HG03280 (cell line): ENCODE results near the gene SP4.

Experiments
- ATAC-seq: cut with Tn5 transposase; IDR thresholded peaks from one replicate; pipeline ENCODE4 v1.9.1; 2021; ENCODE audit warnings: mild to moderate bottlenecking, moderate library complexity; ENCODE audit not compliant: unreplicated experiment

The SP4 gene

DNA sequence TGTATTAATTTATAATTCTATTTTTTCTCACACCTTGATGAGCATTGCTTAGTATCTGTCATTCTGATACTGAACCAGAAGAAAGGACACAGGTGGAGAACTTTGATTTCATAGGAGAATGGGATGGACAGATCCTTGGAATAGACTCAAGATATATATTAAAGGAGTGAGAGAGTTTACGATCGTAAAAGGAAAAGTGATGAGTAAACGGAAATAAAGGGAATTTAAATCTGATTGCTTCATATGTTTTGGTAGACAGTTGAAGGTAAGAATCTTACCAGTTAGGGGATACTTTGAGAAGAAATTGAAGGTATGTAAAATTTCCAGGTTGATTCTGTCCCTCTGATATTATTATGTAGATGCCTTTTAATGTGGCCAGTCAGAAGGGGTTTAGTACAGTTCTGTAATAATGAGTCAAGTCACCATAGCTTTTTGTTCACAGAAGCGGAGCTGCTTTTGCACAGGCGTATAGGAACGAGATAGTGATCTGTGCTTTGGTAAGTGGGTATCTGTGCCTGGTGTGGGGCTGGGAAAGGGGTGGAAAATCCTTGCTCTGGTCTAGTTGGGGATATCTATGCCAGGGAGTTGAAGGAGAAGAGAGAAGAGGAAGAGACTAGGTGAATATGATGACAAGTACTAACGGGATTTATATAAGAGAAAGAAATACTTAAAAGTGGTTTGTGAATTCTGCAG is 15.4 kb downstream of the SP4 start:
- no peak for ATAC-seq

GRCh38 chr7:21448974-21449373 is 21.1 kb downstream of the SP4 start:
- no peak for ATAC-seq

- ATAC-seq: no peak
Measured at GRCh38 chr7:21450076-21450475, 22.2 kb downstream of the SP4 start.

- ATAC-seq: no peak
Measured at GRCh38 chr7:21450941-21451340, 23.1 kb downstream of the SP4 start.

DNA sequence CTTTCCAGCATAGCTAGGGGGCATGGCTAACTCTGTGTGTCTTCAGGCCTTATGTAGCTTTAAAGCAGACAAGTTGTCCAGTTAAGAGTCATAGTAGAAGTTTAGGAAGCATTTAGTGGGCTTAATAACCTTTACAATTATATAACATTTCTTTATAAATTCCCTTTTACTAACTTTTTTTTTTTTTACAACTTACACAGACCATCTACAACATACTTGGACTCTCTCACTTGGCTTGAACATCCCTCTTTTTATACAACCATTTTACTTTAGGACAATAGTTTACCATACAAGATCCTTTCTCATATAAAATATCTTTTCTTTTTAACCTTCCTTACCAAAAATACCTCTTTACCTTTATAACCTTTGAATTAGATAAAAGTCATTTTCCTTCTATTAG is 26.3 kb downstream of the SP4 start:
- ATAC-seq: no peak

GRCh38 chr7:21454906-21455305 is 27.0 kb downstream of the SP4 start:
- ATAC-seq: no peak

- no peak for ATAC-seq
Measured at GRCh38 chr7:21461282-21461681, 33.4 kb downstream of the SP4 start.

- ATAC-seq: no peak
Measured at GRCh38 chr7:21462081-21462480, 34.2 kb downstream of the SP4 start.

DNA sequence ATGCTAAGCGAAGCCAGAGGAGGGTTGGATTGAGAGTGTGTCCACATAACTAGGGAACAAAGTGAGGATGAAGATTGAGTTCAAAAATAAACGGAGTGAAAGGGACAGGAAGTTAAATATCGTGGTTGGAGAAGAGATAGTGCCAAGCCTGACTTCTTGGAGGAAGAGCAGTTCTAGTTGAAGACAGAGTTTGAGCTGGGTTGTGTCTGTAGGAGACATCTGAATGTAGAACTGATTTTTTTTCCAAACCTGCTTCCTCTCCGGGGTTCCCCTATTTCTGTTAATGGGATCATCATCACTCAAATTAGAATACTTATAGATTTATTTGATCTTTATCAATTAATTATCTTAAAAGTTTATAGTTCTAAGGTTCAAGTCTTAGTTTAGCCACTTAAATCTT is 35.6 kb downstream of the SP4 start:
- ATAC-seq: no peak

DNA sequence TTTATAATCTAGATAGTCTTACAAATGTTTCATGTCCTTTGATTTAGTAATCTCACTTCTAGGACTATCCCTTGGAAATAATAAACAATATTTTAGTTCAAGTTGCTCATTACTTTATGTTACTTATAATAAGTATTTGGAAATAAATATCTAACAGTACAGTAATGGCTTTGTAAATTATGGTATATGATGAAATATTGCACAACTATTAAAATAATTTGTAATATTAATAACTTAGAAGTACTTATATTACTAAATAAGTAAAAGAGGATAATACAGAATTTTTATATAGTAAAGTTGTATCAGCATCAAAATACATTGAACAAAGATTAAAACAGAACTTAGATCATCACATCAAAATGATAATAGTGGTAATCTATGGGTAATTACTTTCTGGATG is 41.1 kb downstream of the SP4 start:
- ATAC-seq: no peak

DNA sequence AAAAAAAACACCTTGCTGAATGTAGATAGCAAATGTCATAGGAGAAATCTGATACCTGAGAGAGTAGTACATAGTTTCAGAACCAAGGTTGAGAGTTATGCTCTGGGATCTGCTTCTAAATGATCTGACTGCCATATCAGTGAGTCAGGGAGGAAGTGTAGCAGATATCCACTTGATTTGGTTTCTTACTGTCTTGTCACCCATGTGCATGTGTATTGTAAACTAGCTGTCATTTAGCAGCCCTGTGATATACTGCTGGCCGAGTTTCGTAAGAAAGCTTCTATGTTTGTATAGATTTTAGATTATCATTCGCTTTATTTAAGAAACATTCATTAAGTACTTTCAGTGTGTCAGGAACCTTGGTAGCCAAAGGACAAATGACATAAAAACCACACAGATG is 42.0 kb downstream of the SP4 start:
- no peak for ATAC-seq

DNA sequence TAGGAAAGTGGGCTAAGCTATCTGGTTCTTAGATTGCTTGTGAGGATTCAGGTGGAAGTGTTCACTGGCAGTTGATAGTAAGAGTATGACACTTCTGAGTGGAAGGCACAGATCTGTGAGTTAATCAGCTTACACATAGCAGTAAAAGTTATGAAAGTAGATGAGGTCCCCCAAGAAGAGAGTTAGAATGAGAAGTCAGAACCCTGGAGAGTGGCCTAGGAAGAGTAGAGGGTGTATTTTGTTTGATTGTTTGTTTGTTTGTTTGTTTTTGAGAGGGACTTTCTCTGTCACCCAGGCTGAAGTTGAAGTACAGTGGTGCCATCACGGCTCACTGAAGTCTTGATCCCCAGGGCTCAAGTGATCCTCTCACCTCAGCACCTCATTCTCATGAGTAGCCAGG is 44.1 kb downstream of the SP4 start:
- no peak for ATAC-seq

DNA sequence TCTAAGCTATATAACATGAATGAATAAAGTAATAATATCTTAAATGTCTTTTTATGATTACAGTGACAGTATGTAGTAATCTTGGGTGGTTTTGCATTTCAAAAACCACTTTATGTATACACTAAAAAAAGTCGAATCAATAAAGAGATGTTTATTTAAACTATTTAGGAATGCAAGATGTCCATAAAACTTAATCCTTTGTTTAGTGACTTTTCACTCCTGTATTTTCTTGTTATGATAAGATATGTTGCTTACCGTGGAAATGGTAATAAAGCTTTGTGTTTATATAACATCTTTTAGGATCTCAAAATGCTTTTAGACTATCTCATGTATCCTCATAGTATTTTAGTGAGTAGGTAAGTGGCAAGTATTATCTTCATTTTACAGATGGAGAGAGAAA is 48.5 kb downstream of the SP4 start:
- ATAC-seq: no peak

GRCh38 chr7:21480693-21481403 is 53.0 kb downstream of the SP4 start:
- ATAC-seq: no peak

DNA sequence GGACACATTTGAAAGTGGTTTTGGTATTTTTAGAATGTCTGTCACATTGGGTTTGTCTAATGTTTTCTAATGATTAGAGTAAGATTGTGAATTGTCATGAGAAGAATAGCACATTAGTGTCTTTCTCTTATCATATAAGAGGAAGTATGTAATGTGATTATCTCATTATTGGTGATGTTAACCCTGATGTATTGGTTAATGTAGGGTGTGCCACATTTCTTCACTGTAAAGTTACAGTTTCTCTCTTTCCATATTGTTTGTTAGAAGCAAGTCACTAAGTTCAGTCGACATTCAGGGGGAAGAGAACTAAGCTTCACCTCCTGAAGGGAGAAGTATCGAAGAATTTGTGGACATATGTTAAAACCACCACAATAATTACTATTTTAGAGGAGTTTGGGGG is 58.6 kb downstream of the SP4 start:
- ATAC-seq: no peak

DNA sequence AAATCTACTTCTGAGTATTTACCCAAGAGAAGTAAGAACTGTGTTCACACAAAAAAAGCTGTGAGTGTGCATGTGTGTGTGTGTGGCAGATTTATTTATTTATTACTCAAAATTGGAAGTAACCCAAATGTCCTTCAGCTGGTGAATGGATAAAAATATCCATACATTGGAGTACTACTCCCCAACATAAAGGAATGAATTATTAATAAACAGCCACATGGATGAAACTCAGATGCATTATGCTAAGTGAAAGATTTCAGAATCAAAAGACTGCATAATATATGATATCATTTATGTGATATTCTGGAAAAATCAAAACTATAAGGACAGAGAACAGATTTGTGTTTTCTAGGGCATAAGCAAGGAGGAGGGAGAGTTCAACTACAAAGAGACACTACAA is 67.8 kb downstream of the SP4 start:
- no peak for ATAC-seq

- ATAC-seq: no peak
Measured at GRCh38 chr7:21497072-21497471, 69.2 kb downstream of the SP4 start.

DNA sequence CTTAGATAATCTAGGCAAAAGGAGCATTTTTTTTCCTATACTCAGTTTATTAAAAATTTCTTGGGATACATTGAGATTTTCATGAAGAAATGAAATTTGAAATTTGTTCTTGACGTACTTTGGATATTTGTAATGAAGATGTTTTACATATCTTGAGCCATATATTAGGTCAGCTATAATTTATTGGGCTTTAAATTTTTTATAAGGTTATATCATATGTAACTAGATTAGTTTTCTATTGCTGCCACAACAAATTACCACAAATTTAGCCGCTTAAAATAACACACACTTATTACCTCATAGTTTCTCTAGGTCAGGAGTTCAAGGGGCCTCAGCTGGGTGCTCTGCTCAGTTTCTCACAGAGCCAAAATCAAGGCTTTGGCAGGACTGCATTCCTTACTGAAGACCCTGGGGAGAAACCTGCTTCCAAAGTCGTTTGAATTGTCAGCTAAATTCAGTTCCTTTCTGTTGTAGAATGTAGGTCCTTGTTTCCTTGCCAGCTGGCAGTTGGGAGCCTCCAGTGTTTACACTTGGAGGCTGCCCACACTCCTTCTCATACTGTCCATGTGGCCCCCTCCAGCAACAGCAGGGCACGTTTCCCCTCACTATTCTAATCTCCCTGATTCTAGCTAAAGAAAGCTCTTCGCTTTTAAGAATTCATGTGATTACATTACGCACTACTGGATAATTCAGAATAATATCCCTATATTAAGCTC is 72.4 kb downstream of the SP4 start:
- ATAC-seq: no peak

DNA sequence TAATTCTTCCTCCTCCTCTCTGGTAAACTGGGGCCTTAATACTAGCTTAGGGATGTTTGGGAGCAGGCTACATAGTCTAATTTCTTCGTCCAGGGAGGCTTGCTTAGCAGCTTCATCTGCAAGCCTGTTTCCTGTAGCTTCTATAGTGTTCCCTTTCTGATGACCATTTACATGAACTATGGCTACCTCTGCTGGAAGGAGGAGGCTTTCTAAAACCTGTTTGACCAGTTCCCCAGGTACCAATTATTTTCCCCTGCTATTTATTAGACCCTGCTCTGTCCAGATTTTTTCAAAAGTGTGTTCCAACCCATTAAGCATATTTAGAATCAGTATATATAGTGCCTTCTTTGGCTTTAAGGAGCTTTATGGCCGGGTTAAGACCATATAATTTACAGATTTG is 76.1 kb downstream of the SP4 start:
- no peak for ATAC-seq

- ATAC-seq: no peak
Measured at GRCh38 chr7:21507627-21508343, 79.9 kb downstream of the SP4 start.

DNA sequence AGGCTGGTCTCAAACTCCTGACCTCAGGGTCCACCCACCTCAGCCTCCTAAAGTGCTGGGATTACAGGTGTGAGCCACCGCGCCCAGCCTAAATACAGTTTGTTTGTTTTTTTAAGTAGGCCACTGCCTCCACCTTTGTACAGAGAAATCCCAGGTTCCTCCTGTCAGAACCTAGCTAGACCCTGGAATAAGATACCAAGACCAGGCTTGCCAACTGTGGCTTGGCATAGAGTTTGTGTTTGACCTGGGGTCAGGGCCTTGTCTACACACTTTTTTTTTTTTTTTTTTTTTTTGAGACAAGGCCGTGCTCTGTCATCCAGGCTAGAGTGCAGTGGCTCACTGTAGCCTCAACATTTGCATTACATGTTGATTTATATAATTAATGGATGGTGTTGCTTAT is 80.7 kb downstream of the SP4 start:
- no peak for ATAC-seq

DNA sequence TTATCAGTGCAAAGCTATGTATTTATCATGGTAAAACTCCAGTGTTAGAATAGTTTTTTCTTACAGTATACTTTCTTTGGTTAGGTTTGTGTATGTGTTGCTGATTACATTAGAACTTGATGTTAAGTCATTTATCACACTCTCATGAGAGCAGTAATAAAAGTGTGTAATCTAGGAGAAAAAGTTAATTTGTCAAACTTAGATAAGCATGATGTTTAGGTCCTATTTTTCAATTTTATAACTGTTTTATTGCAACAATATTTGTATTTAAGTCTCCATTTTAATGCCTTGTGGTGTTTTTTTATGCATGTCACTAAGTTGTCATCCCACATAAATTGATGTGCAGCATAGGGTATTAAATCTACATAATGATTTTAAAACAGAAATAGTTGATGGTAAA is 86.2 kb downstream of the SP4 start:
- ATAC-seq: no peak
